GM19351 (cell line): Measurements from ENCODE around the gene OTOF.

ENCODE experiments used
- ATAC-seq: cut with Tn5 transposase; IDR thresholded peaks from one replicate; pipeline ENCODE4 v1.9.1; 2021; ENCODE audit warnings: mild to moderate bottlenecking, moderate library complexity; ENCODE audit not compliant: unreplicated experiment

OTOF gene

GRCh38 chr2:26503231-26503880, 25.4 kb upstream of the OTOF start:
- ATAC-seq, result peak; percentile 77

- no peak for ATAC-seq
These were observed 22.5 kb upstream of the OTOF start for GRCh38 chr2:26500406-26500805.

- no peak for ATAC-seq
These were observed 17.9 kb upstream of the OTOF start for GRCh38 chr2:26495705-26496297.

- no peak for ATAC-seq
These were observed 17.0 kb upstream of the OTOF start for GRCh38 chr2:26494891-26495290.

GRCh38 chr2:26494199-26494598, 16.3 kb upstream of the OTOF start:
- no peak for ATAC-seq

GRCh38 chr2:26493566-26493965, 15.6 kb upstream of the OTOF start:
- ATAC-seq, result no peak

- no peak for ATAC-seq
These were observed 15.0 kb upstream of the OTOF start for GRCh38 chr2:26492749-26493515.

GRCh38 chr2:26491563-26492167, 13.7 kb upstream of the OTOF start:
- ATAC-seq, result no peak

GRCh38 chr2:26489213-26489850, 11.4 kb upstream of the OTOF start:
- no peak for ATAC-seq

GRCh38 chr2:26488463-26489212, 10.7 kb upstream of the OTOF start:
- ATAC-seq, result no peak

- ATAC-seq, result no peak
These were observed 9.3 kb upstream of the OTOF start for GRCh38 chr2:26487192-26487591.

GRCh38 chr2:26486789-26487188, 8.9 kb upstream of the OTOF start:
- ATAC-seq, result no peak

GRCh38 chr2:26485725-26486418, 7.9 kb upstream of the OTOF start:
- ATAC-seq, result no peak

GRCh38 chr2:26485099-26485498, 7.2 kb upstream of the OTOF start:
- ATAC-seq, result no peak

GRCh38 chr2:26484579-26484978, 6.7 kb upstream of the OTOF start:
- ATAC-seq, result no peak

GRCh38 chr2:26483957-26484565, 6.1 kb upstream of the OTOF start:
- no peak for ATAC-seq

- ATAC-seq, result no peak
These were observed 5.6 kb upstream of the OTOF start for GRCh38 chr2:26483516-26483915.

- no peak for ATAC-seq
These were observed 5.1 kb upstream of the OTOF start for GRCh38 chr2:26483027-26483326.

- no peak for ATAC-seq
These were observed 4.5 kb upstream of the OTOF start for GRCh38 chr2:26482211-26483026.
